Neural crest cell (in vitro differentiated cells): Measurements from ENCODE around the gene PLEKHA5. TPM values are rescaled to one million over a fixed set of nuclear protein-coding genes. Genes with fewer than 3 reads are reported as not detected.

Source experiments
- DNase-seq: peaks from one replicate; pipeline ENCODE4 v3.0.0; 2021; ENCODE audit warnings: low read depth, mixed read lengths, low spot score
- H3K27ac Mint-ChIP-seq: one replicate; pipeline ENCODE4 v1.8.0; 2021; ENCODE audit warnings: mild to moderate bottlenecking, mixed read lengths; ENCODE audit not compliant: unreplicated experiment
- H3K27me3 Mint-ChIP-seq: 2 replicates; pipeline ENCODE4 v1.8.0; 2021; ENCODE audit warnings: low read depth, mild to moderate bottlenecking, mixed read lengths
- H3K36me3 Mint-ChIP-seq: 2 replicates; pipeline ENCODE4 v1.8.0; 2021; ENCODE audit warnings: low read depth, mild to moderate bottlenecking, mixed read lengths
- H3K4me1 Mint-ChIP-seq: 2 replicates; pipeline ENCODE4 v1.8.0; 2021; ENCODE audit warnings: mixed read lengths
- H3K4me3 Mint-ChIP-seq: one replicate; pipeline ENCODE4 v1.8.0; 2021; ENCODE audit warnings: mild to moderate bottlenecking, mixed read lengths
- H3K9me3 Mint-ChIP-seq: 2 replicates; pipeline ENCODE4 v1.8.0; 2021; ENCODE audit warnings: mixed read lengths
- CTCF ChIP-seq: fragments of 200-600 bp; sonication (generic); conservative IDR thresholded peaks from 2 replicates; pipeline ENCODE4 v1.5.0; 2021; ENCODE audit warnings: antibody characterized with exemption, mild to moderate bottlenecking
- total RNA-seq: library from RNA; stranded (reverse); gene quantifications from 2 replicates; pipeline ENCODE4 v1.2.1, GENCODE V29; 2021

PLEKHA5 gene
- total RNA-seq, 1 donor from 2014 or later, result 39.2 TPM

DNA sequence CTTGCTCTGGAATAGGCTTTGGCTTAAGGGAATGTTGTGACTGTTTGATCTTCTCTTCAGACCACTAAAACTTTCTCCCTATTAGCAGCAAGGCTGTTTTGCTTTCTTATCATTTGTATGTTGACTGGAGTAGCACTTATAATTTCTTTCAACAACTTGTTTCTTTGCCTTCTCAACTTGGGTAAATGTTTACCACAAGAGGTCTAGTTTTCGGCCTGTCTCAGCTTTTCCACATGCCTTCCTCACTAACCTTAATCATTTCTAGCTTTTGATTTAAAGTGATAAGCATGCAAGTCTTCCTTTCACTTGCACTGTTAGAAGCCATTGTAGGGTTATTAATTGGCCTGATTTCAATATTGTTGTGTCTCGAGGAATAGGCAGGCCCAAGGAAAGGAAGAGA is 183.1 kb downstream of the PLEKHA5 start:
- no peaks in the 10 kb centered on the region for H3K9me3 Mint-ChIP-seq
- no peak for DNase-seq

GRCh38 chr12:19316425-19316824 is 186.9 kb downstream of the PLEKHA5 start:
- no peak overlapping the region for H3K4me3 Mint-ChIP-seq
- no peaks in the 10 kb centered on the region for H3K27me3 Mint-ChIP-seq
- DNase-seq, result no peak
- H3K36me3 Mint-ChIP-seq, result peaks cover 5% of the 10 kb centered on the region
- H3K4me1 Mint-ChIP-seq, result no peaks in the 10 kb centered on the region
- H3K9me3 Mint-ChIP-seq, result no peaks in the 10 kb centered on the region
- no peak for TF ChIP-seq CTCF
- no peak overlapping the region for H3K27ac Mint-ChIP-seq

More for the DNA sequence above, 183.1 kb downstream of the PLEKHA5 start:
- peaks cover 14% of the 10 kb centered on the region for H3K36me3 Mint-ChIP-seq
- H3K27ac Mint-ChIP-seq, result no peak overlapping the region
- no peaks in the 10 kb centered on the region for H3K27me3 Mint-ChIP-seq
- no peak overlapping the region for H3K4me3 Mint-ChIP-seq
- no peak for TF ChIP-seq CTCF
- H3K4me1 Mint-ChIP-seq, result peaks cover 2% of the 10 kb centered on the region

GRCh38 chr12:19322376-19322775 is 192.8 kb downstream of the PLEKHA5 start:
- no peak for TF ChIP-seq CTCF
- H3K4me3 Mint-ChIP-seq, result no peak overlapping the region
- H3K9me3 Mint-ChIP-seq, result peaks cover 3% of the 10 kb centered on the region
- H3K36me3 Mint-ChIP-seq, result peaks cover 20% of the 10 kb centered on the region
- H3K27me3 Mint-ChIP-seq, result no peaks in the 10 kb centered on the region
- no peak for DNase-seq
- H3K27ac Mint-ChIP-seq, result no peak overlapping the region
- H3K4me1 Mint-ChIP-seq, result no peaks in the 10 kb centered on the region

DNA sequence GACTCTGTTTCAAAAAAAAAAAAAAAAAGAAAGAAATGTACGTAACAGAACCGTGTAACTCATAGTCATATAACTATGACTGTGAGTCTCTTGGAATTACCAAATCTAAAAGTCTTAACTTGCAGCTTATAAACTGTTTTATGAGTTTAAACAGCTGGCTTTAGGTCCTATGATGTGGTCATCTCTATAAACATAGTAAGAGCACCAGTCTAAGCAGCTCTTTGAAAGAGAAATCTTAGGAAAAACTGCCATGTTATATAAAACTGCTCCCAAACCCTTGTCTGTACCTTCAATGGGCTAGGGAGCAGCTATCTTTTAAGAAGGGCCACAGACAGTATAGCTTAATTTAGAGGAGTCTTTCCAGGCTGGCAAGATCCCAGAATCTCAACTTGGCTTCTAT is 194.3 kb downstream of the PLEKHA5 start:
- Mint-ChIP-seq H3K9me3 (peaks cover 7% of the 10 kb centered on the region), H3K27ac (no peak overlapping the region), H3K27me3 (no peaks in the 10 kb centered on the region), H3K4me3 (no peak overlapping the region), H3K36me3 (peaks cover 29% of the 10 kb centered on the region), H3K4me1 (no peaks in the 10 kb centered on the region)
- TF ChIP-seq CTCF, result no peak
- DNase-seq, result no peak

DNA sequence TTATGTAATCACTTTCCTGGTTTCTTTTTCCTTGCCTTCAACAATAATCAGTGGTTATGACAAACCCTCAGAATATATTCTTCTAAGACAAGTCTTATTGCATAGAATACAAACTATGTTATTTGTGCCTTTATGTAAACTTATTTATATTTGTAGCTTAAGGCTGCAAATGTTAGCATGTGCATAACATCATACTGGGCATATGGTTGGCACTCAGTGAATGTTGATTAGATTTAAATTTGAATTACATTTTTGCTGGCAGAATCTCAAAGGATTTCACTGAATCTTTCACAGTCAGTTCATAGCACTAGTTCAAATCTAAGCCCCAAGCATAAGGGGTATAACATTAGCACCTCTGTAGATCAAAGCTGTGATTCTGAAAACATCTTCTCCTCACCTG is 196.6 kb downstream of the PLEKHA5 start:
- no peak for DNase-seq
- no peak for TF ChIP-seq CTCF
- no peak overlapping the region for H3K27ac Mint-ChIP-seq
- peaks cover 7% of the 10 kb centered on the region for H3K9me3 Mint-ChIP-seq
- no peak overlapping the region for H3K4me3 Mint-ChIP-seq
- peaks cover 36% of the 10 kb centered on the region for H3K36me3 Mint-ChIP-seq
- no peaks in the 10 kb centered on the region for H3K27me3 Mint-ChIP-seq
- H3K4me1 Mint-ChIP-seq, result peaks cover 10% of the 10 kb centered on the region

GRCh38 chr12:19332196-19332595 is 202.7 kb downstream of the PLEKHA5 start:
- Mint-ChIP-seq H3K4me1 (peaks cover 10% of the 10 kb centered on the region), H3K4me3 (no peak overlapping the region), H3K27ac (no peak overlapping the region), H3K27me3 (no peaks in the 10 kb centered on the region), H3K9me3 (peaks cover 4% of the 10 kb centered on the region), H3K36me3 (peaks cover 26% of the 10 kb centered on the region)
- no peak for TF ChIP-seq CTCF
- no peak for DNase-seq
